Effector memory CD8-positive, alpha-beta T cell (primary cell): ENCODE data around the gene MARCHF2.
"Not testable (repeated sequence)": the region's sequence is repeated elsewhere in the genome, so short reads cannot be mapped to it uniquely, and the experiment has no call there.

Experiments
- ATAC-seq: fragments of 150-1000 bp; cut with Tn5 transposase; replicated peaks from 2 replicates; pipeline ENCODE4 v1.10.0; 2021; ENCODE audit warnings: mild to moderate bottlenecking, moderate library complexity
- DNase-seq, 3 experiments: peaks; one replicate each; pipeline ENCODE4 v3.0.0; 2021
- H3K27ac Mint-ChIP-seq, 2 donors: one replicate each; pipeline ENCODE4 v1.8.0; 2022; ENCODE audit warnings: mild to moderate bottlenecking in 2 of 2, mixed read lengths in 2 of 2, moderate library complexity in 2 of 2
- H3K27me3 Mint-ChIP-seq, 2 donors: one replicate each; pipeline ENCODE4 v1.8.0; 2022; ENCODE audit warnings: mixed read lengths in 2 of 2
- H3K36me3 Mint-ChIP-seq: one replicate; pipeline ENCODE4 v1.8.0; 2022; ENCODE audit warnings: mild to moderate bottlenecking, moderate library complexity, mixed read lengths; ENCODE audit not compliant: insufficient read depth
- H3K4me1 Mint-ChIP-seq, 2 donors: one replicate each; pipeline ENCODE4 v1.8.0; 2022; ENCODE audit warnings: low read depth in 2 of 2, mixed read lengths in 2 of 2
- H3K4me3 Mint-ChIP-seq, 2 donors: one replicate each; pipeline ENCODE4 v1.8.0; 2022; ENCODE audit warnings: mild to moderate bottlenecking in 2 of 2, mixed read lengths in 2 of 2, moderate library complexity in 2 of 2
- H3K9me3 Mint-ChIP-seq, 2 donors: one replicate each; pipeline ENCODE4 v1.8.0; 2022; ENCODE audit warnings: mixed read lengths in 2 of 2

The MARCHF2 gene

GRCh38 chr19:8444140-8444676 is 31.1 kb downstream of the MARCHF2 start:
- peaks cover 28 to 41% of the 10 kb centered on the region in 2 donors for H3K4me1 Mint-ChIP-seq
- not testable (repeated sequence) for H3K27me3 Mint-ChIP-seq, H3K9me3 Mint-ChIP-seq, DNase-seq, ATAC-seq
- peaks cover 31% of the 10 kb centered on the region for H3K36me3 Mint-ChIP-seq
- H3K4me3 Mint-ChIP-seq = peak overlapping the region; percentile 82 to 96
- peak overlapping the region; percentile 94 to 99 for H3K27ac Mint-ChIP-seq

DNA sequence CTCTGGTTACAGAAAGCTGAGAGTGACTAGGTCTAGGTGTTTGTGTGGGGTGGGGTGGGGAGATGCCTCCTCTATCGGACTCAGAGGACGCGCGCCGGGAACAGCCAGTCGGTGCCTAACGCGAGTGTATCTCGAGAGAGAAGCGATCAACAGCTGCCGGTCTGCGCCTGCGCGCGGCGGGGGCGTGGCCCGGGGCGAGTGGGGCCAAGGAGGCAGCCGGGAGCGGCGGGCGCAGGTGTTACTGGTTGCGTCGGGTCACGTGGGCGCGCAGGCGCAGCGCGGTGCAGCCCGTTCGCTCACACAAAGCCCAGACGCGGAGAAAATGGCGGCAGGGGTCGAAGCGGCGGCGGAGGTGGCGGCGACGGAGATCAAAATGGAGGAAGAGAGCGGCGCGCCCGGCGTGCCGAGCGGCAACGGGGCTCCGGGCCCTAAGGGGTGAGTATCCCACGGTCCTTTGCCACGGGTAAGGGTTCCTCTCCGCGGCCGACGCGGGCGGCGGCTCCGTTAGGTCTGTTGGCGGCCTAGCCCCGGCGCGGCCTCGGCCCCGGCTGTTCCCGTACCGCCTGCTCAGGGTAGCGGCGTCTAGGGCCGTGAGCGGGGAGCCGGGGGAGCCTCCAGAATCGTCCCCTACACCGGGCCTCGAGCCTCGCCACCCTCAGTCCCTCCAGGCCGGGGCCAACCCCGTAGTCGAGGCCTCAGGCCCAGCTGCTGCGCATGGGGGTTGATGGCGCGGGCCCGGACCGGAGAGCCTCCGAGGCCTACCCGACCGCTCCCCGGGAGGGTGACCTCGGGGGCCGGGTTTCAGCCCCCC is 31.8 kb downstream of the MARCHF2 start, which contains the start of gene HNRNPM:
HNRNPM (plus strand) TSS at position 299 of the 811 bp plus-strand sequence; CDS start at position 323, 24 bp downstream.
- H3K36me3 Mint-ChIP-seq = peaks cover 31% of the 10 kb centered on the region
- no peaks in the 10 kb centered on the region for H3K9me3 Mint-ChIP-seq
- H3K27me3 Mint-ChIP-seq = no peaks in the 10 kb centered on the region
- DNase-seq (peak; percentile 100), ATAC-seq (peak; percentile 89)
- H3K27ac Mint-ChIP-seq = peak within 1 kb of the TSS; percentile 94 to 99
- peak within 1 kb of the TSS; percentile 82 to 96 for H3K4me3 Mint-ChIP-seq
- peaks cover 32 to 43% of the 10 kb centered on the region in 2 donors for H3K4me1 Mint-ChIP-seq

DNA sequence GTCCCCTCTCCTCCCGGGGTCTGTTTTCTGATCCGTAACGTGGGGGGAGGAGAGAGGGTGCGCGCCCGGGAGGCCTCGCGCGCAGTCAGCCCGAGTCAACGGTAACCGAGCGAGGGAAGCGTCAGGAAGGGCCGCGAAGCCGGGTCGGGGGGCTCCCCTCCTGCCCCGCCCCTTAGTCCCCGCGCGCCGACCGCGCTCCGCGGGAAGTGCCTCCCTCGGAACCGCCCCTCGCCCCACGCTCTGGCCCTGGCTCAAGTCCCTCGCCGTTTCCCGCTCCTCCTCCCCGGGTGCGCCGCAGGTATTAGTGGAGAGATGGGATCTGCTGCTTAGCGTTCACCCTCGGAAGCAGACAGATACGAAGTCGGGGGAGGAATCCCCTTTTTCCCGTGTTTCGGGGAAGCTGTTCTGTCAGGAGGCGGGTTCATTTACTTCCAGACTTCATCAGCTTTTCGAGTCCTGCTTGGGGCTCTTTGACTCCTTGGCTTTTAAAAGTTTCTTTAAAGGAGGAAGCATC is 32.4 kb downstream of the MARCHF2 start:
- DNase-seq (peak in 2 of 3 experiments; percentile 8 to 18), ATAC-seq (peak; percentile 8)
- peak overlapping the region; percentile 94 to 99 for H3K27ac Mint-ChIP-seq
- H3K4me1 Mint-ChIP-seq = peaks cover 35 to 47% of the 10 kb centered on the region in 2 donors
- H3K27me3 Mint-ChIP-seq = no peaks in the 10 kb centered on the region
- H3K9me3 Mint-ChIP-seq = no peaks in the 10 kb centered on the region
- H3K36me3 Mint-ChIP-seq = peaks cover 31% of the 10 kb centered on the region
- H3K4me3 Mint-ChIP-seq = peak overlapping the region; percentile 82 to 96

DNA sequence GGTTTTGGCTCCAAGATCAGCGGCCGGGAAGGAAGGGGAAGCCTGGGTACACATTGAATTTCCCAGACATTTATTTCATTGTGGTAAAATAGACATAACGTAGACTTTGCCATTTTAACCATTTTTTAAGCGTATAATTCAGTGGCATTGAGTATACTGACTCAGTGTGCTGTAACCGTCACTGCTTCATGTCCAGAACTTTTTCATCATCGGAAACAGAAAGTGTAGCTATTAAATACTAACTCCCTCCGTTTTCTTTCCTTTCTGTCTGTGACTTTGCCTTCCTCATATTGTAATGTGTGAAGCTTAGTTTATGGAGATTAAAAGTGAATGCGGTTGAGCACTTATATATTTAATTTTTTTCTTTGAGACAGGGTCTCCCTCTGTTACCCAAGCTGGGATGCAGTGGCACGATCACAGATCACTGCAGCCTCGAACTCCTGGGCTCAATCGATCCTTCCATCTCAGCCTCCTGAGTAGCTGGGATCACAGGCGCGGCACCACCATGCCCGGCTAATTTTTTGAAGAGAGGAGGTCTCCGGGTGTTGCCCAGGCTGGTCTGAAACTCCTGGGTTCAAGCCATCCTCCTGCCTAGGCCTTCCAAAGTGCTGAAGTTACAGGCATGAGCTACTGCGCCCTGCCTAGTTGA is 33.1 kb downstream of the MARCHF2 start:
- Mint-ChIP-seq H3K9me3 (no peaks in the 10 kb centered on the region), H3K4me3 (peak overlapping the region; percentile 82 to 96), H3K4me1 (peaks cover 38 to 53% of the 10 kb centered on the region in 2 donors), H3K36me3 (peaks cover 33% of the 10 kb centered on the region), H3K27ac (peak overlapping the region; percentile 94 to 99), H3K27me3 (no peaks in the 10 kb centered on the region)
- DNase-seq (no peak), ATAC-seq (no peak)

DNA sequence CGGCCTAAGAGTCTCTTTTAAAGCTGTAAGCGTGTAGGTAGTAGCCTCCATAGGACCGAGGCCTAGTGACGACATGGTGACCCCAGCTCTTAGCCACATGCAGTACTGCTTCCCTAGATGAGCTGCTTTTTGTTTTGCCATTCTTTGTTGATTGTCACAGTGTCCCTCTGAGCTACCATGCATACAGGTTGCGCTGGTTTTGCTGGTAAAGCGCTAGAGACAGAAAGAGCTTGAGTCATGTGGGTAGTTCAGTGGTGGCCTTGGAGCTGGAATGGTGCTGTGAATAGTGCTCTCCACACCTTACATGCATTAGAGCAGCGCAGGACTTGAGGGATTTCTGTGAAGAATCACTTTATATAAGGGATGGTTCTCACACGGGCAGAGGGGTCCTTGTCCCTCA is 36.7 kb downstream of the MARCHF2 start:
- peaks cover 65 to 78% of the 10 kb centered on the region in 2 donors for H3K4me1 Mint-ChIP-seq
- H3K27ac Mint-ChIP-seq = no peak overlapping the region
- H3K27me3 Mint-ChIP-seq = no peaks in the 10 kb centered on the region
- peak overlapping the region; percentile 5 to 52 for H3K4me3 Mint-ChIP-seq
- DNase-seq (no peak), ATAC-seq (no peak)
- H3K9me3 Mint-ChIP-seq = no peaks in the 10 kb centered on the region
- peaks cover 54% of the 10 kb centered on the region for H3K36me3 Mint-ChIP-seq

GRCh38 chr19:8451377-8451776 is 38.3 kb downstream of the MARCHF2 start:
- no peaks in the 10 kb centered on the region for H3K27me3 Mint-ChIP-seq
- H3K4me1 Mint-ChIP-seq = peaks cover 64 to 81% of the 10 kb centered on the region in 2 donors
- H3K9me3 Mint-ChIP-seq = no peaks in the 10 kb centered on the region
- no peak for ATAC-seq
- H3K4me3 Mint-ChIP-seq = peak overlapping the region; percentile 58 to 61
- H3K27ac Mint-ChIP-seq = peak overlapping the region; percentile 44 to 77
- no peak for DNase-seq
- H3K36me3 Mint-ChIP-seq = peaks cover 55% of the 10 kb centered on the region

GRCh38 chr19:8451885-8452284 is 38.8 kb downstream of the MARCHF2 start:
- no peaks in the 10 kb centered on the region for H3K9me3 Mint-ChIP-seq
- peaks cover 64 to 81% of the 10 kb centered on the region in 2 donors for H3K4me1 Mint-ChIP-seq
- peak overlapping the region in 1 of 2 donors; percentile 77 for H3K27ac Mint-ChIP-seq
- H3K4me3 Mint-ChIP-seq = peak overlapping the region; percentile 58 to 61
- H3K36me3 Mint-ChIP-seq = peaks cover 55% of the 10 kb centered on the region
- ATAC-seq (peak; percentile 90), DNase-seq (peak in 1 of 3 experiments; percentile 12)
- H3K27me3 Mint-ChIP-seq = no peaks in the 10 kb centered on the region

GRCh38 chr19:8452446-8453123 is 39.5 kb downstream of the MARCHF2 start:
- DNase-seq (no peak), ATAC-seq (no peak)
- Mint-ChIP-seq H3K9me3 (no peaks in the 10 kb centered on the region), H3K4me1 (peaks cover 58 to 81% of the 10 kb centered on the region in 2 donors), H3K36me3 (peaks cover 55% of the 10 kb centered on the region), H3K27ac (peak overlapping the region in 1 of 2 donors; percentile 41), H3K4me3 (peak overlapping the region; percentile 58 to 61), H3K27me3 (no peaks in the 10 kb centered on the region)

DNA sequence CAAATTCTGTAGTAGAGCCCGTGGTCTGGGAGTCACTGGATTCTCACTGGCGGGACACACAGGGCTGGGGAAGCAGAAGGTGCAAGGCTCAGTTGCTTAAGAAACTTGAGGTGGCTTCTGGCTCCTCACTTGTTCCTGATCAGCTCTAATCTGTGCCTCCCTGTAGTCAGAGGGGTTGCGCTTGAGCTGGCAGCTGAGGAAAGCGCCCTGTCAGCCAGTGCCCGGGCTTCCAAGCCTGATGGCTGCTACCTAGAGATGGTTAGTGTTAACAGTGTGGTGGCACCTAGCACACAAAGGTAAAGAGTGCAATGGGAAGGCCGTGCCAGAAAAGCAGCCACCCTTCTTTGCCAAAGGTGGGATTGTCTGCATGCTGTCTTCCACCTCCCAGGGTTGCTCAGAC is 40.5 kb downstream of the MARCHF2 start:
- peak overlapping the region in 1 of 2 donors; percentile 62 for H3K27ac Mint-ChIP-seq
- H3K27me3 Mint-ChIP-seq = no peaks in the 10 kb centered on the region
- peaks cover 59 to 85% of the 10 kb centered on the region in 2 donors for H3K4me1 Mint-ChIP-seq
- DNase-seq (no peak), ATAC-seq (no peak)
- H3K4me3 Mint-ChIP-seq = peak overlapping the region; percentile 41 to 53
- H3K36me3 Mint-ChIP-seq = peaks cover 60% of the 10 kb centered on the region
- no peaks in the 10 kb centered on the region for H3K9me3 Mint-ChIP-seq

DNA sequence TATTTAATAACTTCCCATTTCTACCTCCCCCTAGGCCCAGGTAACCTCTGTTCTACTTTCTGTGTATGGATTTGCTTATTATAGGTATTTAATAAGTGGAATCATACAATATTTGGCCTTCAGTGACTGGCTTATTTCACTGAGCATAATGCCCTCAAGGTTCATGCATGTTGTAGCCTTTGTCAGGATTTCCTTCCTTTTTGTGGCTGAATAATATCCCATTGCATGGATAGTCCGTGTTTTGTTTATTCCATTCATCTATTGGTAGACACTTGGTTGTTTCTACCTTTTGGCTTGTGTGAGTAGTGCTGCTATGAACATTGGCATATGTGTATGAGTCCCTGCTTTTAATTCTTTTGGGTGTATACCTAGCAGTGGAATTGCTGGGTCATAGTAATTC is 41.1 kb downstream of the MARCHF2 start:
- peaks cover 53 to 87% of the 10 kb centered on the region in 2 donors for H3K4me1 Mint-ChIP-seq
- H3K9me3 Mint-ChIP-seq = no peaks in the 10 kb centered on the region
- H3K4me3 Mint-ChIP-seq = peak overlapping the region in 1 of 2 donors; percentile 53
- no peaks in the 10 kb centered on the region for H3K27me3 Mint-ChIP-seq
- DNase-seq = no peak
- ATAC-seq = no peak
- peaks cover 65% of the 10 kb centered on the region for H3K36me3 Mint-ChIP-seq
- peak overlapping the region in 1 of 2 donors; percentile 62 for H3K27ac Mint-ChIP-seq

DNA sequence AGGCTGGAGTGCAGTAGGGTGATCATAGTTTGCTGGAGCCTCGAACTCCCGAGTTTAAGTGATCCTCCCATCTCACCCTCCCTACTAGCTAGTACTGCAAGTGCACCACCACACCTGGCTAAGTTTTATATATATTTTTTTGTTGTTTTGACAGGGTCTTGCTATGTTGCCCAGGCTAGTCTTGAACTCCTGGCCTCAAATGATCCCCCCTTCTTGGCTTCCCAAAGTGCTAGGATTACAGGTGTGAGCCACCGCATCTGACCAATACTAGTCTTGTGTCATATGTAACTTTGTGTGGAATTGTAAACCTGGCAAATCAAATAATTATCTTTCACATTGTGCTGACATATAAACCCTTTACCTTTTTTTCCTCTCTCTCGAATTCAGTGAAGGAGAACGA is 41.9 kb downstream of the MARCHF2 start:
- peaks cover 65% of the 10 kb centered on the region for H3K36me3 Mint-ChIP-seq

DNA sequence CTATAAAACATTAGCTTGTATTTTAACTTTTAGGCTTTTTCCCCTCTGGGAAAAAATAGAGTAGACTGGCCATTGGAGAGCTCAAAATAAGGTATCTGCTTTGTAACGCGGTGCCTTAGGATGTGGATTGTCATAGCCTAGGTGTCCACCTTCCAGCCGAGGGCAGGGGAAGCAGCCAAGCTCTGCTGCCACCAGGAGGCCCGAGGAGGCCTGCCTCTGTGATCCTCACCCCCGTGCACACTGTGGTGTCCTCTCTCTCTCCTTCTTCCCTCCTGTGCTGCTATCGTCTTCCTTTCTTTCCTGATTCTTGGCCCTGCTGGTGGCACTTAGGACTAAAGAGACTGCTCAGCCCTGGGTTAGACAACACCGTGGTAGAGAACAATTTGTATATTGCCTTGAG is 43.0 kb downstream of the MARCHF2 start:
- no peak for DNase-seq
- no peaks in the 10 kb centered on the region for H3K27me3 Mint-ChIP-seq
- H3K27ac Mint-ChIP-seq = peak overlapping the region in 1 of 2 donors; percentile 34
- no peak overlapping the region for H3K4me3 Mint-ChIP-seq
- peaks cover 61 to 94% of the 10 kb centered on the region in 2 donors for H3K4me1 Mint-ChIP-seq
- peaks cover 70% of the 10 kb centered on the region for H3K36me3 Mint-ChIP-seq
- no peak for ATAC-seq
- H3K9me3 Mint-ChIP-seq = no peaks in the 10 kb centered on the region

More for the DNA sequence above, 41.9 kb downstream of the MARCHF2 start:
- no peak for DNase-seq
- peaks cover 56 to 91% of the 10 kb centered on the region in 2 donors for H3K4me1 Mint-ChIP-seq
- no peaks in the 10 kb centered on the region for H3K9me3 Mint-ChIP-seq
- H3K4me3 Mint-ChIP-seq = peak overlapping the region in 1 of 2 donors; percentile 14
- peak overlapping the region in 1 of 2 donors; percentile 62 for H3K27ac Mint-ChIP-seq
- no peak for ATAC-seq
- H3K27me3 Mint-ChIP-seq = no peaks in the 10 kb centered on the region

- Mint-ChIP-seq H3K4me1 (peaks cover 57 to 91% of the 10 kb centered on the region in 2 donors), H3K36me3 (peaks cover 63% of the 10 kb centered on the region)
- no peak for ATAC-seq
Observed at GRCh38 chr19:8457209-8457608, 44.1 kb downstream of the MARCHF2 start.

More at GRCh38 chr19:8457209-8457608, 44.1 kb downstream of the MARCHF2 start:
- H3K4me3 Mint-ChIP-seq = no peak overlapping the region
- H3K27me3 Mint-ChIP-seq = no peaks in the 10 kb centered on the region
- H3K9me3 Mint-ChIP-seq = no peaks in the 10 kb centered on the region
- no peak overlapping the region for H3K27ac Mint-ChIP-seq
- DNase-seq = no peak
